Tongue (tissue), 1 donor: ENCODE data around the gene HSD11B1. TPM values are rescaled to one million over a fixed set of nuclear protein-coding genes. Genes with fewer than 3 reads are reported as not detected.

Experiments used
- total RNA-seq: library from RNA; depleted of rRNA; stranded (reverse); fragments of >200 nt; gene quantifications from one replicate; pipeline ENCODE4 v1.2.3, GENCODE V29; 2014

The HSD11B1 gene
- total RNA-seq, 1 donor from 2014 or later, result 1.1 TPM

Other genes with a start within 250 kb of the HSD11B1 start
- gene CAMK1G, start 121.1 kb upstream of the HSD11B1 start, total RNA-seq, result not detected
- 26.9 TPM for gene LAMB3, start 52.4 kb upstream of the HSD11B1 start, total RNA-seq
- 19.1 TPM for gene G0S2, start 29.4 kb upstream of the HSD11B1 start, total RNA-seq
- 3.4 TPM for gene TRAF3IP3, start 51.2 kb downstream of the HSD11B1 start, total RNA-seq
- gene C1orf74, start 79.7 kb downstream of the HSD11B1 start, total RNA-seq, result 3.3 TPM
- 19.4 TPM for gene IRF6, start 101.3 kb downstream of the HSD11B1 start, total RNA-seq
- gene UTP25, start 123.1 kb downstream of the HSD11B1 start, total RNA-seq, result 5.4 TPM
- 1.0 TPM for gene SYT14, start 233.4 kb downstream of the HSD11B1 start, total RNA-seq